D341Med (cell line): ENCODE measurements around the gene CARD18.
"Not testable (repeated sequence)": the region's sequence is repeated elsewhere in the genome, so short reads cannot be mapped to it uniquely, and the experiment has no call there.

ENCODE experiments used
- DNase-seq: peaks from one replicate; pipeline ENCODE4 v3.0.0; 2012; ENCODE audit warnings: low spot score

CARD18 gene

DNA sequence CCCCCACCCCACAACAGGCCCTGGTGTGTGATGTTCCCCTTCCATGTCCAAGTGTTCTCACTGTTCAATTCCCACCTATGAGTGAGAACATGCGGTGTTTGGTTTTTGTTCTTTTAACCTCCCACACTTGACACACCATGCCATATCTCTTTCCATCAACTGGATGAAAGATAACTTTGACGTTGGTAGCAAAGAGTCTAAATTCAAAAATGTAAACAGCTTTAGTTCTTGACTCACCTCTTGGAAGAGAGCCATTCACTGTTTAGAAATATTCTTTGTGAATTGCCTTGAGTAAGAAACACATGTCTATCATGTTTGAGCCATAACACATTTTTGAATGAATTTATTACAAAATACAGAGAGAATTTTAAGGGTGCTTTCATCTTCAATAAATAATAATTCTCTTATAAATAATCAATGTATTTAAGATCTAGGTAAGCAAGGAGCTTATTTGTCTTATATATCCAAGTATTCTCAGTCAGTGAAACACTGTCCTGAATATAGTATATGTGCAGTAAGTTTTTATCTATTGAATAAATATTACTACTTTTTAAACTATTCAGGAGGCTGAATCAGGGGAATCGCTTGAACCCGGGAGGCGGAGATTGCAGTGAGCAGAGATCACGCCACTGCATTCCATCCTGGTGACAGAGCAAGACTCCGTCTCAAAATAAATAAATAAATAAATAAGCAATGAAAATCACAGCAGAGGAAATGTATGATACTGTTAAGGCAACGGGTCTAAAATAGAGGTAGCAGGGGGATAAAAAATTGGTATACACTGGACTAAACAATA lies 6.7 kb downstream of the CARD18 start:
- DNase-seq, result no peak

DNA sequence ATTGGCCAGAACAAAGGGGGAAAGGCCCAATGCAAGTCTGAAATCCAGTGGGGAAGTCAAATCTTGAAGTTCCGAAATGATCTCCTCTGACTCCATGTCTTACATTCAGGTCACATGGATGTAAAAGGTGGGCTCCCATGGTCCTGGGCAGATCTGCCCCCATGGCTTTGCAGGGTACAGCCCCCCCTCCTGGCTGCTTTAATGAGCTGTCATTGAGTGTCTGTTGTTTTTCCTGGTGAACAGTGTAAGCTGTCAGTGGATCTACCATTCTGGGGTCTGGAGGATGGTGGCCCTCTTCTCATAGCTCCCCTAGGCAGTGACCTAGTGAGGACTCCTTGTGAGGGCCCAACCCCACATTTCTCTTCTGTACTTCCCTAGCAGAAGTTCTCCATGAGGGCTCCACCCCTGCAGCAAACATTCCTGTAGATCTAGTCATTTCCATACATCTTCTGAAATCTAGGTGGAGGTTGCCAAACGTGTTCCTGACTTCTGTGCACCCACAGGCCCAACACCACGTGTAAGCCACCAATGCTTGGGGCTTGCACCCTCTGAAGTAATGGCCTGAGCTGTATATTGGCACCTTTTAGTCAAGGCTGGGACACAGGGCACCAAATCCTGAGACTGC lies 9.3 kb downstream of the CARD18 start:
- no peak for DNase-seq

DNA sequence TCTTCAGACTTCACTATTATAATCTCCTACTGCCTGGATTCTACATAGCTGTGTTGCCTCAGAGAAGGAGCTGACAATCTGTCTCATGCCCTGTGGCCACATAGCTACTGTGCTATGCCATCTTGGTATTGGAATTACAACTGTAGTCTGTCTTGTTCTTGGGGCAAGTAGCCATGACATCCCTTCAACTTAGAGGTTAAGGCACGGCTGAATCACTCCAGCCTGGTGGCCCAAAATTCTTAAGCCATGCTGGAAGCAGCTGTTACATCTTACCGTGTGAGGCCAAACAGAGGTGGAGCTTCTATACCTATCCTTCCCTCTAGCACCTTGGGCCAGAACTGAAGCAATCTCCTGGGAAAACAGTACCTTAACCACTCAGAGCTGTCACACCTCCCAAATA lies 14.8 kb downstream of the CARD18 start:
- DNase-seq, result no peak

DNA sequence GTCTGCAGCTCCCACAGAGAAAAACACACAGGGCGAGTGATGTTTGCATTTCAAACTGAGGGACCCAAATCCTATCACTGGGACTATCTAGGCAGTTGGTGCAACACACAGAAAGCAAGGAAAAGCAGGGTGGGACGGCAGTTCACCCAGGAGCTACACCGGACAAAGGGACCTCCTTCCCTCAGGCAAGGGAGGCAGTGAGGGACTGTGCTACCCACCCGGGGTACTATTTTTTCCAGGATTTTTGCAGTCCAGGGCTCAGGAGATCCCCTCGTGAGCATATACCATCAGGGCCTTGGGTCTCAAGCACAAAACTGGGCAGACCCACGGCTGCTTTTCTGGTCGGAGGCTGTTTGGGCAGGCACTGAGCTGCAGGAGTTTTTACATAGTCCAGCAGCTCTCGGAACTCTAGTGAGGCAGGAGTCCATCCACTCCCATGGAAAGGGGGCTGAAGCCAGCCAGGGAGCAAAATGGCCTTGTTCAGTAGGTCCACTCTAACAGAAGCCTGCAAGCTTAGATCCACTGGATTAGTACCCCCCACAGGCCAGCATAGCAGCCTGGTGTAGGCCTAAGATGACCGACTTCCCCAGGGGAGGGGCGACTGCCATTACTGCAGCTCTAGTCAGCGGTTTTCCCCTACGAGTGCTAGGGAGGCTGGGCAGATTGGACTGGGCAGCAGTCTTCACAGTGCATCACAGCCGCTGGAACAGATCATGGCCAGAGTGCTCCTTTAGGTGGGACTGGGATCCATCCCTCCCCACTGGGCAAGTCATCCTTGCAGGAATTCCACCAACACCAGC lies 28.2 kb downstream of the CARD18 start:
- no peak for DNase-seq

DNA sequence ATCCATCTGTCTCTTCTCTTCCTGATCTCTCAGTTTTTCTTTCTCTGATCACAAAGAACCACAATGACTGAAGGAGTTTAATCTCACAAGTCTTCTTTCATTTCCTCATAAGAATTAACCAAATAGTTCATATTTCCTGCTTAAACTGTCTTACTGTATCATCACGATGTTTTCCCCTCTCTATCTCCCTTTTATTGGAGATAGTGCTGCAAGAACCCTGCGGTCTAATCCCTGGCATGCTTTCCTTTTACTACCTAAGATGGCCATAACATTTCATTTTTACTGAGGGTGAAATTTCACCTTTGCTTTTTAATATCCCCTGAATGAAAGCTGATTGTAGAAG lies 28.9 kb downstream of the CARD18 start:
- DNase-seq, result no peak

DNA sequence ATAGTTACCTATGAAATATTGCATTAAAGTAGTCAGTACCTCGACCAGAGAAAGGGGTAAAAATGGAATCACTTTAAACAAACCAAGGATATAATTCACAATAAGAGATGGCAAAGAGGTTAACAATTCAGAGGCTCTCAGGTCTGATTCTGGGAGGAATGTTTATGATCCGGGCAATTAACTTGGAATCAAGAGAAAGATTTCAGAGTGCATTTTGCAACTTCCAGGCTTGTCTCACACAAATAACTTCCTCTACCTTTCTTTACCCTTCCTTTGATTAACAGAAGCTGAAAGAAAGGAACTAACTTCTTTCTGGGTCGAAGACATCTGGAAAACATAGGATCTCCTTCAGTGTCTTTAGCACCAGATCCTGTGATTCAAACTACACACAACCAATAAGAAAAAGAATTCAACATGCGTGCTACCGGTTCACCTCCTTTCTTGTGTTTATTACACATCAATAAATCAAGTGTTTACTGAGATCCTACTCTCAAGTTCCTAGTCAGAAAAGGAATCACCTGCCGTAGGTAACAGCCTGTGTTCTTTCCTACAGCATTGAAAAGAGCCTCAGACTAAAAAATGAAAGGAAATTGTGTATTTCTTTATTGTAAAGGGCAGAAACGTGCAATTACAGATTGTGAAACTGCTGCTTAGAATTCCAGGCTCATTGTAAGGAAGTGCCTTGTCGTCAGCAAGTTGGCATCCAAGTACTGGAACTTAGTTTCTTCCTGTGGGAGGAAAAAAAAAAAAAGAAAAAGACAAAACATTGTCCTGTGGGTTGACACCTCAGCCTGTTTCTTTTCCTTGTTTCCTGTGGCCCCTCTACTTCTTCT lies 29.5 kb downstream of the CARD18 start:
- no peak for DNase-seq

DNA sequence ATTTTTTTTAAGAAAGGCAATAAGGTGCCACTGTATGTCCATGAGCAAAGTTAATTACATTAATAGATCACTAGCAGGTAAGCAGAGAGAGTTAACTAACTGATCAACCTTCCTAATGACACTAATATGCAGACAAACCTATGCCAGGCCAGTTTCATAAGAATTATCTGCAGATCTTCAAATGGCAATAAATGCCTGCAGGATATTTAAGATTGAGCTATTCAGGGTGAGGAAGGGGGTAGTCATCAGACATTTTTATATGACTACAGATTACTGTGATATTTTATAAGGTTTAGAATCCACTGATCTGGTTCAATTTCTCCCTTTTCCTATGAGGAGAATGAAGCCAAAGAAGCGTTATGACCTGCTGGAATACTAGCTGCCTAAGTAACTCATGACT lies 30.2 kb downstream of the CARD18 start:
- DNase-seq, result no peak

DNA sequence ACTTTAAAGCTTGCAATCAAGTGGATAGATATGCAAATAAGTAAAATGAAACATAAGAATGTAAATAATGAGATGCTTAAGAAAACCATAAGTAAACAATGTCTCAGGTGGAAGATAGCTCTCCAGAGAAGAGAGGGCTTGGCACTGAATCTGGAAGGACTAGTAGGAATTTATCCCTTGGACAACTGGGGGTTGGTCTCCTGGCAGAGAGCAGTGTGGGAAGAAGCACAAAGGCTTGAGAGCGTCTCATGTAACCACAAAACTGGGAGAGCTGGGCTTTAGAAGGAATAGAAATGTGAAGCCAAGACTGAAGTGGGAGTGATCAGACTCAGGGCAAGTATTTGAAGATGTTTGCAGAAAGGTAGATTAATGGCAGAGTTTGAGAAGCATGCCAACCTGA lies 31.3 kb downstream of the CARD18 start:
- DNase-seq, result no peak

DNA sequence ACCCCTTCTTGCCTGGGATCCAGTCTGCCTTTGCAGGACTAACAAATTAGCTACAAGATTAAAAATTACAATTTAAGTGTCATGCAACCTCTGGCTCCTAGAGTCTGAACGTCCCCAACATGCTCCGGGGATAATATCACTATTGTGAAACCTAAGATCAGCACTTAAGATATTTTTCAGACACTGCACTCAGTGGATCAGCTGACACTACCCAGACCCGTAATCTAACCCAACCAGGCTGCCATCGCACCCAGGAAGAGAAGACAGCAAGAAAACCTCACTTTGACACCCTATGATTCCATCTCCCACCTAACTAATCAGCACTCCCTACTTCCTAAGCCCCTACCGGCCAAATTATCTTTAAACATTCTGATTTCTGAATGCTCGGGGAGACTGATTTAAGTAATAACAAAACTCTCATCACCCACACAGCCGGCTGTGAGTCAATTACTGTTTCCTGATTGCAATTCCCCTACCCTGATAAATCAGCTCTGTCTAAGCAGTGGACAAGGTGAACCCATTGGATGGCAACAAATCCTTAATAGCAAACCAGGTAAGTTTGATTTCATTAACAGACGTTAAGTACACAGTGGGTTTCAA lies 32.2 kb downstream of the CARD18 start:
- not testable (repeated sequence) for DNase-seq

DNA sequence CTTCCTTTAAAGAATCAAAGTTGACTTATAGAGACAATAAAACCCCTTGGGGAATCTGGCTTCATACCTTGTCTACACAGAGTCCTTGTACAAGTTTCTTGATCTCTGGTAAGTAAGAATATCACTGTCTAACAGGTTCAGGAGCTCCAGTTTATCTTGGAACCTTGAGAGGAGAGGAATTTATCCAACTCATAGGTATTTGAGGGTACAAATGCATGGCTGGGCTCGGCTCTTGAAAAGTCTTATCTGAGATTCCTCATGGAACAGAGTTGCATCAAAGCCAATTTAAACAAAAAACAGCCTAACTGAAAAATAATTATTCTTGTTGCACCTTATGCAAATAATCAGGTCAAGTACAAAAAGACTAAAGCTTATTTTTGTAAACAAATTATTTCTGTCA lies 33.4 kb downstream of the CARD18 start:
- no peak for DNase-seq

DNA sequence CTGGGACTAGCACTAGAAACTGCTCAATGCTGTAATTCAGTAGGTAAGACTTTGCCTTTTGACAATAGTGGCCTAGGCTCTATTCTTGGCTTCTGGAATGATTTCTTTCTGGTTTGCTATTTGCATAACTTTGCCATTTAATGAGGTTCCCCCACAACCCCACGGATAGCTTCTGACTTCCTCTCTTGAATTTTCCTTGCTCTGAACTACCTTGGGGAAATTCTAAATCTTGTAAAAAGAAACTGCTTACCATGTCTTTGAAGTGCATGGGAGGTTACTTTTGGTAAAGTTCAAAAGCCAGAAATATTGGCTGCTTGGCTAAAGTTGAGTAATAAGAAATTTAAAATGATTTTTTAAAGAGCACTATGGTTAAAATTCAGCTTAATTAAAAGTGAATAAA lies 35.3 kb downstream of the CARD18 start:
- no peak for DNase-seq

DNA sequence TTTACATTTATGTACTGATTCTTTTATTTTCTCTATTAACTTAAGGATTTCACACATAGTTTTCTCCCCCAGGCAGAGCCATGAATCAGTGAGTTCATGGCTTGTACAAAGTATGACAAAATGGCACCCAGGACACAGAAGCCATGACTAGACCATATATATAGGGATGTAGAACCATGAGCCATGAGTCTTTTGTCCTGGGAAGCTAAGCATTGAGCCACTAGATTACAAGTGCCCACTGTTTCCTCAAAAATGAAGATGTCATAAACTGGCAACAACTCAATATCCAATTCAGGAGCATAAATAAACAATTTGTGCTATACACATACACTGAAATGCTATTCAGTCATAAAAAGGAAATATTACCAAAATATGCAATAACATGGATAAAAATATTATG lies 36.2 kb downstream of the CARD18 start:
- no peak for DNase-seq

DNA sequence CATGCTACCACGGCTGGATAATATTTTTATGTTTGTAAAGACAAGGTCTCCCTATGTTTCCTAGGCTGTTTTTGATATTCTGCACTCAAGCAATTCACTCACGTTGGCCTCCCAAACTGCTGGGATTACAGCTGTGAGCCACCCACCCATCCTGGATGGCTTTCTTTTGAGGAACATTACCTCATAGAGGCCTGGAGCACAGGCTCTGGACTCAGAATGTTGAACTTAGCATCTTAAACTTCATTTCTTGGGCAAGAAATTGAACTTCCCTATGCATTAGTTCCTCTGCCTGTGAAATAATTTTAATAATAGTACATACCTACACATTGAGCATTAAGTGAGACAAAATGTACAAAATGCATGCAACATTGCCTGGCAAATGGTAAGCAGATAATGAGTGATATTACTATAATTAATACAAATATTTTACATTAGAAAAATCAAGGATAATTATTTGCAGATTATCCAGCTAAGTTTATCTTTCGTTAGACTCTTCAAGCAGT lies 37.4 kb downstream of the CARD18 start:
- not testable (repeated sequence) for DNase-seq

DNA sequence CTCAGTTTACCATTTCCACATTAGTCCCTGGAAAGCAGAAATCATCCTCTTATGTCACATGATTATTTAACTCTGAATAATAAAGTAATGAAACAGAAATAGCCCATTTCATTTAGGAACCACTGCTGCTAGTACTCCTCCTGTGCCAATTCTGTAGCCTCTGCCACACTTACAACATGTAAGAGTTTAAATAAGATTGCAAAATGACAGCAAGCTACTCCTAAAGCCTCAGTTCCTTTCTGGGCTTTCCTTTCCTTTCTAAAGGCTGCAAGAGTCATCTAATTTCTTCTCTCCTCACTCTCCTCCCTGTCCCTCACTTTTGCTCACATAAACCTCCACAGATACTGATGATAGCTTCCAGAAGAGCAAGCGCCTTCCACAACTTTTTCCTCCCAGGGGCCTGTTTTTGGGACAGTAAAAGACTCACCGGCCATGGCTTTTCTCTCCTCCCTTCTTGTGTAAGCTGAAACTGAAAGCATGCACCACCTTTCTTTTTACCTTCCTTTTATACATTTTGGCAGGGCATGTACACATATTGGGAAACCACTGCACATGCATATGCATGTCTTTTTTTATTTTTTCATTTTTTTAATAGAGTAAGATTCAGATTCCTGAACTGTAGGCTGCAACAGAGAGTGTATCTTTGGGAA lies 38.5 kb downstream of the CARD18 start:
- DNase-seq, result no peak

DNA sequence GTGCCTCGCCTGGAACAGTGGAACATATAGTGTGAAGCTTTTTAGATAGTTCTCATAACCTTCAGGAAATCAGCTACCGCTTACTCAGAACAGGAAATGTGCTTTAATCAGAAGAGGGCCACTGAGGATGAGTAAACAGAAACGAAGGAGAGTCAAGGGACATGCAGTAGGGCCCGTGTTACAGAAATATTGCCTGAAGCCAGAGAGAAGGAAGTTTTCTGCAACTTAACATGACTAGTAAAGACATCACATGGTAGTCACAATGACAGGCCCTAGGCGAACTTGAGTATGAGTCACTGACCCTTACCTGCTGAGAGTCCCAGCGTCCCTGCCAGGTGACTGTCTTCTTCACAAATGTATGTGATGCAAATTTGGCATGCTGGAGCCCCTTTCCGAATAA lies 39.4 kb downstream of the CARD18 start:
- no peak for DNase-seq

DNA sequence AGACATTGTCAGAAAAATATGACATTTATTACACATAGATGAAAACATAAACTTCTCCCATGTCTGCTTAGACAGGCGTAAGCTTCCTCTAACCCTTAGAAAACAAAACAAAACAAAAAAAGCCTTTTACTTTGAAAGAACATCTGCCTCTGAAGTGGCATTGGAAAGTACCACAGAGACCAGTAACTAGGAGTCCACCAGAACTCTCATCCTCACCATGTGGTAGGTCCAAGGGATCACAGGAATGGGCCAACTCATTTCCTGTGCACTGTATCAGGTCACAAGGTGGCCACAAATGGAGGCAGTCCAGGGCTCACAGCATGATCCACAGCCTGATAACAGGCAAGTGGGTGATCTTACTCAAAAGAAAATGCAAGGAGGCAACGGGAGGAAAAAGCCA lies 40.0 kb downstream of the CARD18 start:
- DNase-seq, result not testable (repeated sequence)

DNA sequence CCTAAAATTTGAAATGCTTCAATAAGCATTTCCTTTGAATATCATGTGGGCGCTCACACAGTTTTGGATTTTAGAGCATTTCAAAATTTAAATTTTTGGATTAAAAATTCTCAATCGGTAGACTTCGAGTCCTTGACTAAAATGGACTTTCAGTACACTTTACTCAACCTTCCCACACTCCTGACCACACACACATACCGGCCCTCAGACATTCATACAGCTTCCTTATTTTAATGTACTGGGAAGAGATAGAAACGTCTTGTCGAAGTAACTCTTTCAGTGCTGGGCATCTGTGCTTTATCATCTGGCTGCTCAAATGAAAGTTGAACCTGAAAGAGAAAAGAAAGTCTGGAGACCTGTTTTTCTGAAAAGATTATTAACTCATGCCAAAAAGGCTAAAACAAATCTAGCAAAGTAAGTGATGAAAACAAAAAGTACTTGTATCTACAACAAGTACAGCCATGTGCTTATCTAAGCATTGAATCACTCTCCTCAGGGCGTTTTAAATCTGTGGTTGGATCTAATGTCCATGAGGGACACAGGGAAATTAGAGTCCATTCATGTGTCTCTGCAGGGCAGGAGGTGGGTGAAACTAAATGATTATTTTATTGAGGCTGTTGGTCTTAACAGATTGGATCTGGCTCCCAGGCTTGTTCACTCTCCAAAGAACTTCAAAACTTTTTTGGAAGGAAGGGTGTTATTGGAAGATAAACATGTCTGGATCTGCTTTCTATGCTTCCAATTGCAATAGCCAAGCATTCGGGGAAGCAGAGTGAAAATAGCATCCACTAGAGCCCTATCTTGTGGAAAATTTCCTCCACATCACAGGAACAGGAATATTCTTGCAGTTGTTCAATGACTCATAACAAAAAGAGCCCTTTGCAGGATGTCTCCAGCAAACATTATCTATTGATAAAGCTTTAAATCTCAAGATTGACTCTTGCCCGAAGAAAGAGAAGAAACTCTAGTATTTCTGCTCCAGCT lies 47.0 kb downstream of the CARD18 start:
- no peak for DNase-seq
